Measurements from ENCODE around the gene PGAP2. TPM values are rescaled to one million over a fixed set of nuclear protein-coding genes. Genes with fewer than 3 reads are reported as not detected.
A peak's percentile ranks its signal among the peaks of the same experiment; 100 is the strongest.

Gene PGAP2
- total and polyA plus RNA-seq, 2 of the 13 experiments (the other 11 are each of a cell fraction or from before 2014, with no cell fraction given): 21.5 to 47.8 TPM

DNA sequence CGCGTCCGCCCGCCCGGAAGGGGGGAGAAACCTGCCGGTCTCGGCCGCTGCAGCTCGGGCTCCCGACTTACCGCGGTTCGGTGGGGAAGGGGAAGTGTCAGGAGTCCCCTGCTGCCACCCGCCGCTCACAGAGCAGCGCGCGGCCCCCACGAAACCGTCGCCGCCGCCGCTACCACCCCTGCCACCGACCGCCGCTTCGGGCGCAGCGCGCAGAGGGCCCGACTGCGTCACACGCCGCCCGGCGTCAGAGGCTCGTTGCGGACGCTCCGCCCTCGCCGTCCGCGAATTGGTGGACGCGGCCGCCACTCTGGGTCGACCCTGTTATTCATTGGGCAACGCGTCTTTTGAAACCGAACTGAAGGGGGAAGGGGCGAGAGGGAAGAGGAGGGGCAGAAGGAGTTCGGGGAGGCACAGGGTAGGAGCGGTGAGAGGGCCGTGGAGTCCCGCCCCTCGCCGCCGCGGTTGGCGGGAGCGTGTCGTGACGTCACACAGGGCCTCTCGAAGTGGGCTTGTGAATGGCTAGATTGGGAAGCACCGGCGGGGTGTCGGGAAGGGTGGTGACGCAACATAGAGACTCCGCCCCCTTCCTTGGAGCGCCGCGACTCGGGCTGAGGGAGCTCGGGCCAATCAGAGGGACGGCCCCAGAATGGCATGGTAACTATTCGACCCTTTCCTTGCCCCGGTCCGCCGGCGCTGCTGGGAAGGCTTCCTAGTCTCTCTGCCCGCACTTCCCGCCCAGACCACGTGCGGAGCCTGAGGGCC, 10.8 kb upstream of the PGAP2 start, which contains the start of gene NUP98 (continued):
- TF ChIP-seq, protein P1, sequence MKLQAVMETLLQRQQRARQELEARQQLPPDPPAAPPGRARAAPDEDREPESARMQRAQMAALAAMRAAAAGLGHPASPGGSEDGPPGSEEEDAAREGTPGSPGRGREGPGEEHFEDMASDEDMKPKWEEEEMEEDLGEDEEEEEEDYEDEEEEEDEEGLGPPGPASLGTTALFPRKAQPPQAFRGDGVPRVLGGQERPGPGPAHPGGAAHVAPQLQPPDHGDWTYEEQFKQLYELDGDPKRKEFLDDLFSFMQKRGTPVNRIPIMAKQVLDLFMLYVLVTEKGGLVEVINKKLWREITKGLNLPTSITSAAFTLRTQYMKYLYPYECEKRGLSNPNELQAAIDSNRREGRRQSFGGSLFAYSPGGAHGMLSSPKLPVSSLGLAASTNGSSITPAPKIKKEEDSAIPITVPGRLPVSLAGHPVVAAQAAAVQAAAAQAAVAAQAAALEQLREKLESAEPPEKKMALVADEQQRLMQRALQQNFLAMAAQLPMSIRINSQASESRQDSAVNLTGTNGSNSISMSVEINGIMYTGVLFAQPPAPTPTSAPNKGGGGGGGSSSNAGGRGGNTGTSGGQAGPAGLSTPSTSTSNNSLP (IDR thresholded peaks at IDR 0.05; ENCODE audit: low read depth, low read length): no peak
- peak; percentile 67 for TF ChIP-seq IRX3 (CRISPR knock-in tag; IDR thresholded peaks at IDR 0.05; ENCODE audit: borderline replicate concordance, low read depth)
- peak; percentile 95 for TF ChIP-seq POLR2G (IDR thresholded peaks at IDR 0.05; ENCODE audit: low read depth, low read length)
- no peak for TF ChIP-seq HDAC6 (IDR thresholded peaks at IDR 0.05; ENCODE audit: low read depth, low read length)
- no peak; the same call in 1 of the 2 replicates for TF ChIP-seq ISL2 (CRISPR knock-in tag; IDR thresholded peaks at IDR 0.05)
- TF ChIP-seq, protein P2, sequence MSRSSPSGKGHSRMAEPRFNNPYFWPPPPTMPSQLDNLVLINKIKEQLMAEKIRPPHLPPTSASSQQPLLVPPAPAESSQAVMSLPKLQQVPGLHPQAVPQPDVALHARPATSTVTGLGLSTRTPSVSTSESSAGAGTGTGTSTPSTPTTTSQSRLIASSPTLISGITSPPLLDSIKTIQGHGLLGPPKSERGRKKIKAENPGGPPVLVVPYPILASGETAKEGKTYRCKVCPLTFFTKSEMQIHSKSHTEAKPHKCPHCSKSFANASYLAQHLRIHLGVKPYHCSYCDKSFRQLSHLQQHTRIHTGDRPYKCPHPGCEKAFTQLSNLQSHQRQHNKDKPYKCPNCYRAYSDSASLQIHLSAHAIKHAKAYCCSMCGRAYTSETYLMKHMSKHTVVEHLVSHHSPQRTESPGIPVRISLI (CRISPR knock-in tag; IDR thresholded peaks at IDR 0.05; ENCODE audit: borderline replicate concordance): no peak; the same call in 1 of the 2 replicates
- TF ChIP-seq ZHX2 (IDR thresholded peaks at IDR 0.05; ENCODE audit: low read depth): peak; percentile 93
- no peak for TF ChIP-seq ZHX2 (CRISPR knock-in tag; IDR thresholded peaks at IDR 0.05; ENCODE audit: borderline replicate concordance)
- TF ChIP-seq EP300 (IDR thresholded peaks at IDR 0.05; ENCODE audit: low read depth in 2 of 2, low read length in 2 of 2): no peak
- no peak for TF ChIP-seq EP300 (CRISPR knock-in tag; IDR thresholded peaks at IDR 0.05; ENCODE audit: borderline replicate concordance)
- no peak for TF ChIP-seq PTBP1 (IDR thresholded peaks at IDR 0.05; ENCODE audit: low read depth, low read length, poor library complexity, severe bottlenecking)
- TF ChIP-seq ZSCAN20 (CRISPR knock-in tag; IDR thresholded peaks at IDR 0.05; ENCODE audit: borderline replicate concordance): no peak; the same call in 1 of the 2 replicates
- TF ChIP-seq SKI (IDR thresholded peaks at IDR 0.05; ENCODE audit: partially characterized antibody): no peak
- peak; percentile 72; the same call in 1 of the 2 replicates for TF ChIP-seq SMAD1 (CRISPR knock-in tag; IDR thresholded peaks at IDR 0.05; ENCODE audit: borderline replicate concordance, low read depth)
- TF ChIP-seq ZSCAN9 (CRISPR knock-in tag; IDR thresholded peaks at IDR 0.05; ENCODE audit: borderline replicate concordance): no peak; the same call in 1 of the 2 replicates
- TF ChIP-seq, protein P3, sequence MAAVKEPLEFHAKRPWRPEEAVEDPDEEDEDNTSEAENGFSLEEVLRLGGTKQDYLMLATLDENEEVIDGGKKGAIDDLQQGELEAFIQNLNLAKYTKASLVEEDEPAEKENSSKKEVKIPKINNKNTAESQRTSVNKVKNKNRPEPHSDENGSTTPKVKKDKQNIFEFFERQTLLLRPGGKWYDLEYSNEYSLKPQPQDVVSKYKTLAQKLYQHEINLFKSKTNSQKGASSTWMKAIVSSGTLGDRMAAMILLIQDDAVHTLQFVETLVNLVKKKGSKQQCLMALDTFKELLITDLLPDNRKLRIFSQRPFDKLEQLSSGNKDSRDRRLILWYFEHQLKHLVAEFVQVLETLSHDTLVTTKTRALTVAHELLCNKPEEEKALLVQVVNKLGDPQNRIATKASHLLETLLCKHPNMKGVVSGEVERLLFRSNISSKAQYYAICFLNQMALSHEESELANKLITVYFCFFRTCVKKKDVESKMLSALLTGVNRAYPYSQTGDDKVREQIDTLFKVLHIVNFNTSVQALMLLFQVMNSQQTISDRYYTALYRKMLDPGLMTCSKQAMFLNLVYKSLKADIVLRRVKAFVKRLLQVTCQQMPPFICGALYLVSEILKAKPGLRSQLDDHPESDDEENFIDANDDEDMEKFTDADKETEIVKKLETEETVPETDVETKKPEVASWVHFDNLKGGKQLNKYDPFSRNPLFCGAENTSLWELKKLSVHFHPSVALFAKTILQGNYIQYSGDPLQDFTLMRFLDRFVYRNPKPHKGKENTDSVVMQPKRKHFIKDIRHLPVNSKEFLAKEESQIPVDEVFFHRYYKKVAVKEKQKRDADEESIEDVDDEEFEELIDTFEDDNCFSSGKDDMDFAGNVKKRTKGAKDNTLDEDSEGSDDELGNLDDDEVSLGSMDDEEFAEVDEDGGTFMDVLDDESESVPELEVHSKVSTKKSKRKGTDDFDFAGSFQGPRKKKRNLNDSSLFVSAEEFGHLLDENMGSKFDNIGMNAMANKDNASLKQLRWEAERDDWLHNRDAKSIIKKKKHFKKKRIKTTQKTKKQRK (IDR thresholded peaks at IDR 0.05; ENCODE audit: low read length): no peak

All from HepG2 (cell line).